Kidney glomerular epithelial cell (primary cell): ENCODE data around the gene SIGLEC15.
"Not testable (repeated sequence)": the region's sequence is repeated elsewhere in the genome, so short reads cannot be mapped to it uniquely, and the experiment has no call there.

Source experiments
- DNase-seq: peaks from one replicate; lab custom pipeline; 2025; lab: John Stamatoyannopoulos, UW

The SIGLEC15 gene

DNA sequence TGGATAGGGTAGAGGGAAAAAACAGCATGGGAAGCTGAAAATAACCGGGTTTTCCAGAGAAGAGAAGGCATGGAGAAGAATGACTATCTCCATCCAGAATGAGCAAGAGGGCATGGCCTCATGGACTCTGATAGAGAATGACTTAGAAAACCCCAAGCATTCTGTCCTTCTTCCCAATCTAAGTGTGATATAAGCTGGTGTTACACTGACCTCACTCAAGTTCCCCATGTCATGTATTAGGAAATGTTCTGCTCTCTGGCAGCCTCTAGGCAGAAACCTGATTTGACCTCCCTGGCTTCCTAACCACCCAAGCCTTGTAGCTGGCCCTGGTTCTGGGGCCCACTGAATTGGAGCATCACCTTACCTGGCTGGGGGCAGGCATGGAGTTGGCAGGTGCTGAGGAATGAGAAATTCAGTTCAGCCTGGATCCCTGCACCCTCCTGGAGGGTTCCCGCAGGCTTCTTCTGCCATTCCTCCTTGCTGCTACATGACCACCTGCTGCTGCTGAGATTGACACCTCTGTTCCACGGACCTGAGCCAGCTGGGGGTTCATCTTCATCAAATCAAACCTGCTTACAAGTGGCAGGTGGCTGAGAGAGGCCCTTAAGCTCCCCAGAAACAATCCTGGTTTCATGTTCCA lies 5.2 kb upstream of the SIGLEC15 start:
- no peak for DNase-seq

DNA sequence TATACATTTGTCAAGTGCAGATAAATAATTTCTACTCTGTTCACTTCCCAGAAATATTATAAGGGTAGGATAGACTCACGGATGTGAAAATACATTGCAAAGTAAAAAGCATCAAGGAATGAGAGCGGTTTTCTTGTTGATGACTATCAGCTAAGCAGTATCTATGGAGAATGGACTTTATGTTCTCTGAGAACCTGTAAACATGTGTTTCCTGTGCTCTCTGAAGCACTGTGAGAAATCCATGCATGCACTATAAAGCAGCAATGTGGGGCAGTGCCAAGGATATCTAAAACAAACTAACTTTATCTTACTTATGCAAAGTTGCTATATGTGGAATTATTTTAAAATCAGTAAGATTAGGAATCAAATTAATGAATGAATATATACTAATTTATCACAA lies 4.4 kb upstream of the SIGLEC15 start:
- DNase-seq = no peak

DNA sequence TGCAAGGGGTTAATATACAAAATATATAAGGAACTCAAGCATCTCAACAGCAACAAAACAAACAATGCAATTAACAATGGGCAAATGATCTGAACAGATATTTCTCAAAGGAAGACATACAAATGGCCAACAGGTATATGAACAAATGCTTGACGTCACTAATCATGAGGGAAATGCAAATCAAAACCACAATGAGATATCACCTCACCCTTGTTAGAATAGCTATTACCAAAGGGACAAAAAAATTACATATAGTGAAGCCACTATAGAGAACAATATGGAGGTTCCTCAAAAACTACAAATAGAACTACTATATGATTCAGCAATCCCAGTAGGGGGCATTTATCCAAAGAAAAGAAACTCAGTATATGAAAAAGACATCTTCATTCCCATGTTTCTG lies 3.8 kb upstream of the SIGLEC15 start:
- DNase-seq = no peak

- no peak for DNase-seq
Measured at GRCh38 chr18:45826084-45826483, 609 bp downstream of the SIGLEC15 start.

DNA sequence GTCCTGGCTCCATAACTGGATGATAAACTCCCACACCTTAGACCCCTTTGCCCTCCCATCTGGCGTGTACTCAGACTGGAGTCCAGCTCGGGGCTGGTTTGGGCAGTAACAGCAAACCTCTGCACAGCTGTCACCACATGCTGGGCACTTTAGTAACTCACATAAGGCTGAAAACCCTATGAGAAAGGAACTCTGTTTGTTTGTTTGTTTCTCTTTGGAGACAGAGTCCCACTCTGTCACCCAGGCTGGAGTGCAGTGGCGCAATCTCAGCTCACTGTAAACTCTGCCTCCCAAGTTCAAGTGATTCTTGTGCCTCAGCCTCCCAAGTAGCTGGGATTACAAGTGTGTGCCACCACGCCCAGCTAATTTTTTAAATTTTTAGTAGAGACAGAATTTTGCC lies 1.2 kb downstream of the SIGLEC15 start:
- DNase-seq = not testable (repeated sequence)

GRCh38 chr18:45828917-45829811 lies 3.7 kb downstream of the SIGLEC15 start:
- no peak for DNase-seq

DNA sequence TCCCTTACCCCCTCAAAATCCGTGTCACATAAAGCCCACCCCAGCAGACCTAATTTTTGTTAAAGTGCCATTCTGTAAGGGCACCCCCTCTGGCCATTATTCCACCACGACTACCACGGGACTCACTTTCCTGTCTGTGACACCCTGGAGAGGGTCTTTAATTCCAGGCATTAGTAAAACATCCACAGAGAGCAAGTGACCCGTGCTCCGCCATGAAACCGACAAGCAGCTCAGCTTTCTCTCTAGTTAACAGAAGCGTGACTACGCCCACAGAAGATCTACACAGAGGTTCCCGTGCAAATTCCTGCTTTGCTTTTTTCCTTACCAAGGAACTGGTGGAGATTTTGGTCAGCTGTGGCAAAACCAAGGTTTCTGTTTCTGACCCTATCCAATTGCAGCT lies 4.4 kb downstream of the SIGLEC15 start:
- DNase-seq = no peak

DNA sequence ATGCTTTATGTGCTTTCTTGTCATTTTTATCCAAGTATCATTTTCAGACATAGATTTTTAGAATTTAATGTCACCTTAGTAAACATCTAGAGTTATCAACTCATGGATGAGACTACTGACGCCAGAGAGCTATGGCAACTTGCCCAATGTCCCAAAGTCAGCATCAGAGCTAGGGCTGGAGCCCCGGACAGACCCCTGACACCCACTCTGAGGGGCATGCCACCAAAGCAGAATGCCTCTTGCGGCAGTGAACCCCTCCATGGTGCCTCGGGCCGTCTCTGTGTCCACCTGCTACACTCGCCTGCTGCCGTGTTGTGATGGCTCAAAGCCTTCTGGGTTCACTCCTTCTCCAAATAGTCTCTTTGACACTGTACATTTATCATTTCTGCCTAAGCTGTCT lies 5.4 kb downstream of the SIGLEC15 start:
- DNase-seq = no peak

DNA sequence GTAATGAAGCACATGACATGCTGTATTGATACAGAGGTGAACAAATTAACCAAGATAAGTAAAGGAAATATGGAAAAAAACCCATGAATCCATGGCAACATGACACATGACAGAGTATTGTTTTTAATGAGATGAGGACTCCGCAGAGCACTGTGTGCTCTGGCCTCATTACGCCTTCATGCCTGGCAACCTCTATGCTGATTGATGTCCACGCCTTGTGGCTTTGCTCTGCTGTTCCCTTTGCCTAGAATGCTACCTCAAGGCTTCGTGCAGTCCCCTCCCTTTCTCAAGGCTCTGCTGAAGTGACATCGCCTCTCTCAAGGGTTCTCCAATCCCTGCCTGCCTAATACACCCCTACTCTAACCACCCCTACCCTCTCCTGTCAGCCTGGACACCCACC lies 8.4 kb downstream of the SIGLEC15 start:
- no peak for DNase-seq

GRCh38 chr18:45834306-45834705 lies 8.8 kb downstream of the SIGLEC15 start:
- DNase-seq = no peak

DNA sequence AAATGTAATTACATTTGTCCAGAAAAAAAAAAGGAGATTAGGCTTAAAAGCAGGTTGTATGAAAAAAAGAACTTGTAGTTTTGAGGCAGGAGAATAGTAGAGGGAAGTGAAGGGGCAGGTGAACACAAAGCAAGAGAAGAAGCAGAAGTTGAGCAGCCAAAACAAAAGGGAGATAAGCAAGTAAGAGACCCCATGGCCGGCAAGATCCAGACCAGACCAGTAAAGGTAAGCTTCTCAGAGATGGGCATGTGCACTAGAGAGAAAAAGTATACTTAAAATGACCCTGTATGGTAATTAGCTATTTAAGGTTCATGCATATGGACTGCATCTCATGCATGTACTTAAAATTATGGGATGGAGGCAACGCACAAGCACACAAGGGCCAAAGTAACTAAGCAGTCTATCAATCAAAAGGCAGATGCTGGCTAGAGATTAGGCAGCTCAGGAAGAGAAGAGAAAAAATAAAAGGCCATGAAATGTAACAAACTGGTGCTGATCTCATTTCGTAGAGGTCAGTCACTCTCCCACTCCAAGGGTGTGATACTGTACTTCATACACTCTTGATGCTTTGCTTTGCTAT lies 9.7 kb downstream of the SIGLEC15 start:
- no peak for DNase-seq

- no peak for DNase-seq
Measured at GRCh38 chr18:45836242-45837205, 11.0 kb downstream of the SIGLEC15 start.

DNA sequence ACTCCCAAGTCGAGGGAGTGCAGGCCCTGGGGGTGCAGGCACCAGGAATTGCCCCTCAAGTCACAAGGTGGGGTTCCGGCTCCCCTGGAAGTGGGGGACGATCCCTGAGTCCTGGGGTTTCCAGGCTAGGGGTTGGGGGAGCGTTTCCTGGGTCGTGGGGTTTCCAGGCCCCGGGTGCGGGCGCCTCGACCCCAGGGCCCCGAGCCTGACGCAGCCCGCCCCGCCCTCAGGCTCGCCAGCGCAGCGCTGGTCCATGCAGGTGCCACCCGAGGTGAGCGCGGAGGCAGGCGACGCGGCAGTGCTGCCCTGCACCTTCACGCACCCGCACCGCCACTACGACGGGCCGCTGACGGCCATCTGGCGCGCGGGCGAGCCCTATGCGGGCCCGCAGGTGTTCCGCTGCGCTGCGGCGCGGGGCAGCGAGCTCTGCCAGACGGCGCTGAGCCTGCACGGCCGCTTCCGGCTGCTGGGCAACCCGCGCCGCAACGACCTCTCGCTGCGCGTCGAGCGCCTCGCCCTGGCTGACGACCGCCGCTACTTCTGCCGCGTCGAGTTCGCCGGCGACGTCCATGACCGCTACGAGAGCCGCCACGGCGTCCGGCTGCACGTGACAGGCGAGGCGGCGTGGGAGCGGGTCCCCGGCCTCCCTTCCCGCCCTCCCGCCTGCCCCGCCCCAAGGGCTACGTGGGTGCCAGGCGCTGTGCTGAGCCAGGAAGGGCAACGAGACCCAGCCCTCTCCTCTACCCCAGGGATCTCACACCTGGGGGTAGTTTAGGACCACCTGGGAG lies 12.0 kb downstream of the SIGLEC15 start:
- no peak for DNase-seq

DNA sequence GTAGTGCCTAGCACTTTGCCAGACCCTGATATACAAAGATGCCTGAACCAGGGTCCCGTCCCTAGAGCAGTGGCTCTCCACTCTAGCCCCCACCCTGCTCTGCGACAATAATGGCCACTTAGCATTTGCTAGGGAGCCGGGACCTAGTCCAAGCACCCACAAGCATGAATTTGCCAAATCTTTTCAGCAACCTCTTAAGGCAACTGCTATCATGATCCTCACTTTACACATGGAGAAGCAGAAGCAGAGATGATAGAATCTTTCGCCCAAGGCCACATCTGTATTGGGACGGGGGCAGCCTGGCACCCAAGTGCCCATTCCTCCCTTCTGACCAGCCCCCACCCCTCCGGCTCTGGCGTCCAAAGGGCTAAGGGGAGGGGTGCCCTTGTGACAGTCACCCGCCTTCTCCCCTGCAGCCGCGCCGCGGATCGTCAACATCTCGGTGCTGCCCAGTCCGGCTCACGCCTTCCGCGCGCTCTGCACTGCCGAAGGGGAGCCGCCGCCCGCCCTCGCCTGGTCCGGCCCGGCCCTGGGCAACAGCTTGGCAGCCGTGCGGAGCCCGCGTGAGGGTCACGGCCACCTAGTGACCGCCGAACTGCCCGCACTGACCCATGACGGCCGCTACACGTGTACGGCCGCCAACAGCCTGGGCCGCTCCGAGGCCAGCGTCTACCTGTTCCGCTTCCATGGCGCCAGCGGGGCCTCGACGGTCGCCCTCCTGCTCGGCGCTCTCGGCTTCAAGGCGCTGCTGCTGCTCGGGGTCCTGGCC lies 13.0 kb downstream of the SIGLEC15 start:
- DNase-seq = no peak

GRCh38 chr18:45839414-45840395 lies 14.2 kb downstream of the SIGLEC15 start:
- DNase-seq = peak; percentile 23

DNA sequence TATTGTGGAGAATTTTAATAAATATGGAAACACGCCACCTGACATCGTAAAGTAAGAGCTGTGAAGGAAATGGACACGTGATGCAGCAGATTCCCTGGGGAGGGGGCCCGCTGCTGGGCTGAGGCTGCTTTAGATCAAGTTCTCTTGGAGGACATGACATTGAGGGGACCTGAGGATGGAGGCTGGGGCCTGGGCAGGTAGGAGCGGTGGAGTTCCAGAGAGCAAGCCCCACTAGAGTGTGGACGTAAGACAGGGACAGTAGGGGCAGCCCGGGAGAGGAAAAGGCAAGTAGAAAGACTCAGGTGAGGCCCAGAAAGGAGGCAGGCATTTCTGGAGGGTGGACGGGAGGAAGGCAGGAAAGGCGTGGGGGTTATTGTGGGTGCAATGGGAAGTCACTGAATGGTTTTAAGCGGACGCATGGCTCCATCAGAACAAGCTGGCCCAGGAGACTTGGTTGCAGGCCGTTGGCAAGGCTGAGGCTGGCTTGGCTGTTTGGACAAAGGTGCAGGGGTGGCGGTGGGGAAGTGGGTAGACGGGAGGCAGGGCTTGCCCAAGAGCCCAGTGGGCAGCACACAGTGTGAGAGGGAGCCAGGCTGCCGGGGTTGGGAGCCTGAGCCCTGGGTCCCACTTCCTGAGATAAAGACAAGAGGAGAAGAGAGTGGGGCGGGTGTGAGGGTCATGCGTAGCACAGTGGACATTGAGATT lies 15.7 kb downstream of the SIGLEC15 start:
- DNase-seq = no peak

GRCh38 chr18:45841765-45842442 lies 16.4 kb downstream of the SIGLEC15 start:
- DNase-seq = no peak

DNA sequence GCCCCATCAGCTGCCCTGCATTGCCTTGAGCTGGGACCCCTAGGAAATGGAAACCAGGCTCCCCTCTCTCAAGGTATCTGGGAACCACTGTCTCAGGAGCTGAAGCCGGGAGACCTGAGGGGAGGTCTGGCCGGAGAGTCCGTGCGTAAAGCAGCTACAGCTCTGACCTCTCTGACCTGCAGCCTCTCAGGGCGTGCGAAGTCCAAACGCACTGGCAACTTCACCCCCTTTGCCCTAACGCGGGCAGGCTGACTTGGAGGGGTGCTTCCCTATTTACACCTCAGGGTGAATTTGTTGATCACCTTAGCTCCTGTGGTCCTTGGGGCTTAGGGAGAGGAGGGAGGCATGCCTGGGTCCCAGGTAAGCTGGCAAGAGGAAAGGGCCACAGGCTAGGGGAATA lies 17.5 kb downstream of the SIGLEC15 start:
- DNase-seq = no peak
